SK-N-SH (cell line): Measurements from ENCODE around the gene PIK3R5.

ENCODE experiments used
- CTCF ChIP-seq: fragments of 200-600 bp; sonication (generic); IDR thresholded peaks from 2 replicates; pipeline ENCODE4 v1.6.1; 2017; ENCODE audit warnings: antibody characterized with exemption, mild to moderate bottlenecking, moderate library complexity
- FOXM1 ChIP-seq: IDR thresholded peaks from 2 replicates; pipeline ENCODE4 v1.4.0; 2012; ENCODE audit warnings: low read depth, mild to moderate bottlenecking
- MXI1 ChIP-seq: IDR thresholded peaks from 2 replicates; pipeline ENCODE4 v1.6.1; 2012; ENCODE audit warnings: mild to moderate bottlenecking, low read depth, low read length, improper control_type of control experiment
- POLR2AphosphoS5 ChIP-seq: IDR thresholded peaks from 2 replicates; pipeline ENCODE4 v1.6.1; 2012; ENCODE audit warnings: low read depth, low read length
- REST ChIP-seq: IDR thresholded peaks from 2 replicates; pipeline ENCODE4 v1.6.1; 2012; ENCODE audit warnings: mild to moderate bottlenecking, low read depth, low read length, moderate library complexity
- RXRA ChIP-seq: IDR thresholded peaks from 2 replicates; pipeline ENCODE4 v1.4.0; 2012; ENCODE audit warnings: low read depth, mild to moderate bottlenecking, borderline replicate concordance
- TEAD4 ChIP-seq: IDR thresholded peaks from 2 replicates; pipeline ENCODE4 v1.4.0; 2012; ENCODE audit warnings: mild to moderate bottlenecking, borderline replicate concordance; ENCODE audit not compliant: insufficient read depth

- TF ChIP-seq CTCF (no peak), POLR2AphosphoS5 (no peak), TEAD4 (no peak), RXRA (no peak), MXI1 (no peak), REST (no peak), FOXM1 (no peak)
Measured at GRCh38 chr17:8985054-8985701, 19.7 kb upstream of the PIK3R5 start.
